Lung (tissue), 12 donors: Measurements from ENCODE around the gene WNT16. TPM values are rescaled to one million over a fixed set of nuclear protein-coding genes. Genes with fewer than 3 reads are reported as not detected.
A peak's percentile ranks its signal among the peaks of the same experiment; 100 is the strongest.

ENCODE experiments used
- ATAC-seq: fragments of 200-7000 bp; cut with Tn5 transposase; one replicate; pipeline ENCODE4 v1.9.1; 2020; ENCODE audit warnings: moderate number of reproducible peaks; ENCODE audit not compliant: insufficient read depth, low FRiP score
- DNase-seq, 3 donors: peaks; one replicate each; pipeline ENCODE4 v3.0.0-alpha.2; 2013 to 2017
- H3K27ac ChIP-seq, 2 donors: one replicate each; pipeline ENCODE4 v1.5.1; 2013; ENCODE audit warnings: mild to moderate bottlenecking in 2 of 2, moderate library complexity in 2 of 2, control low read depth in 1 of 2, inconsistent platforms in 1 of 2, low read depth in 1 of 2, low read length in 1 of 2
- H3K27me3 ChIP-seq, 3 donors: one replicate each; pipeline ENCODE4 v1.5.1; 2013; ENCODE audit warnings: low read length in 2 of 3; ENCODE audit not compliant: control insufficient read depth in 3 of 3, insufficient read depth in 3 of 3
- H3K36me3 ChIP-seq, 4 donors: one replicate each; pipeline ENCODE4 v1.5.1; 2013; ENCODE audit warnings: low read length in 4 of 4, mild to moderate bottlenecking in 1 of 4, moderate library complexity in 1 of 4; ENCODE audit not compliant: control insufficient read depth in 4 of 4, insufficient read depth in 4 of 4
- H3K4me1 ChIP-seq, 5 donors: one replicate each; pipeline ENCODE4 v1.5.1; 2013; ENCODE audit warnings: low read length in 5 of 5, mild to moderate bottlenecking in 2 of 5, moderate library complexity in 1 of 5; ENCODE audit not compliant: control insufficient read depth in 5 of 5, insufficient read depth in 5 of 5
- H3K4me3 ChIP-seq: one replicate; pipeline ENCODE4 v1.5.1; 2013; ENCODE audit warnings: mild to moderate bottlenecking, control low read depth, moderate library complexity
- H3K9ac ChIP-seq, 2 donors: one replicate each; pipeline ENCODE4 v1.5.1; 2013; ENCODE audit warnings: low read length in 2 of 2, control low read depth in 1 of 2; ENCODE audit not compliant: insufficient read depth in 1 of 2
- H3K9me3 ChIP-seq, 4 donors: one replicate each; pipeline ENCODE4 v1.5.1; 2013; ENCODE audit warnings: low read length in 3 of 4, mild to moderate bottlenecking in 1 of 4, moderate library complexity in 1 of 4; ENCODE audit not compliant: control insufficient read depth in 4 of 4, insufficient read depth in 3 of 4
- CTCF ChIP-seq: IDR thresholded peaks from 2 replicates; pipeline ENCODE4 v1.5.1; 2012; ENCODE audit warnings: mild to moderate bottlenecking; ENCODE audit errors: control extremely low read depth, extremely low read depth
- WGBS, 2 donors: extraction: QIAGEN DNeasy Blood & Tissue Kit; methylation state at CpG; one replicate each; pipeline ENCODE4 v1.1.7; 2013; 5-methylcytosine and 5-hydroxymethylcytosine counted together
- polyA plus RNA-seq, 2 donors: library from polyadenylated mRNA; stranded (reverse); fragments of 200-250 nt; gene quantifications; one replicate each; pipeline ENCODE4 v1.2.1, GENCODE V29; 2013
- total RNA-seq, 2 donors: library from RNA; depleted of rRNA in 1 of 2; stranded (reverse); fragments of >200 nt in 1 of 2; gene quantifications; one replicate each; pipeline ENCODE4 v1.2.1, GENCODE V29; 2014 to 2021
- donor health status: control.
- donor health status: control.
- donor health status: Bipolar disorder and iron deficiency.
- donor health status: healthy.
- donor health status: DM: yes; HTN: yes; CAD: no.

Gene WNT16
- total and polyA plus RNA-seq, 4 donors: 0.02 to 0.14 (median 0.09) TPM; not detected in 1

- Histone ChIP-seq H3K4me1 (peaks cover 3 to 20% (median 5%) of the 10 kb centered on the region in 5 donors), H3K4me3 (no peak overlapping the region), H3K9ac (no peak overlapping the region), H3K27ac (no peak overlapping the region), H3K36me3 (peaks cover 0 to 6% (median 3%) of the 10 kb centered on the region in 4 donors), H3K9me3 (no peaks in the 10 kb centered on the region), H3K27me3 (no peaks in the 10 kb centered on the region)
- 39 to 40% methylated on average over 2 of the region's 2 CpGs for WGBS, 2 donors
- ATAC-seq (no peak), DNase-seq (no peak)
- TF ChIP-seq CTCF: no peak
Observed at GRCh38 chr7:121383235-121383910, 54.6 kb downstream of the WNT16 start.

- DNase-seq: peak in 2 of 3 donors; percentile 42 to 62
- no peak for TF ChIP-seq CTCF
- 60 to 72% methylated on average over 2 of the region's 2 CpGs for WGBS, 2 donors
Observed at GRCh38 chr7:121384265-121384664, 55.5 kb downstream of the WNT16 start.

GRCh38 chr7:121385056-121385799, 56.4 kb downstream of the WNT16 start:
- H3K4me1 ChIP-seq: peaks cover 3 to 20% (median 5%) of the 10 kb centered on the region in 5 donors
- ATAC-seq: no peak
- 92 to 95% methylated on average over 4 of the region's 4 CpGs for WGBS, 2 donors

More at GRCh38 chr7:121384265-121384664, 55.5 kb downstream of the WNT16 start:
- H3K27ac ChIP-seq: no peak overlapping the region
- ATAC-seq: no peak
- H3K9ac ChIP-seq: no peak overlapping the region
- H3K4me1 ChIP-seq: peaks cover 3 to 20% (median 5%) of the 10 kb centered on the region in 5 donors
- H3K9me3 ChIP-seq: no peaks in the 10 kb centered on the region
- peaks cover 0 to 6% (median 3%) of the 10 kb centered on the region in 4 donors for H3K36me3 ChIP-seq
- H3K4me3 ChIP-seq: no peak overlapping the region
- H3K27me3 ChIP-seq: no peaks in the 10 kb centered on the region

More at GRCh38 chr7:121385056-121385799, 56.4 kb downstream of the WNT16 start:
- TF ChIP-seq CTCF: no peak
- no peak overlapping the region for H3K27ac ChIP-seq
- no peak for DNase-seq
- no peaks in the 10 kb centered on the region for H3K27me3 ChIP-seq
- H3K9ac ChIP-seq: no peak overlapping the region
- no peak overlapping the region for H3K4me3 ChIP-seq
- no peaks in the 10 kb centered on the region for H3K9me3 ChIP-seq
- peaks cover 0 to 6% (median 0%) of the 10 kb centered on the region in 4 donors for H3K36me3 ChIP-seq
